HG02852 (cell line): ENCODE measurements around the gene PLXNA2.

Experiments used
- ATAC-seq: cut with Tn5 transposase; IDR thresholded peaks from one replicate; pipeline ENCODE4 v1.9.1; 2021; ENCODE audit warnings: mild to moderate bottlenecking, moderate library complexity; ENCODE audit not compliant: unreplicated experiment

PLXNA2 gene

GRCh38 chr1:208207388-208208131, 36.6 kb downstream of the PLXNA2 start:
- ATAC-seq: peak; percentile 54

GRCh38 chr1:208206092-208206698, 38.0 kb downstream of the PLXNA2 start:
- ATAC-seq: no peak

- no peak for ATAC-seq
These were observed 38.8 kb downstream of the PLXNA2 start for GRCh38 chr1:208205216-208206013.

- no peak for ATAC-seq
These were observed 39.4 kb downstream of the PLXNA2 start for GRCh38 chr1:208204779-208205178.

GRCh38 chr1:208203848-208204609, 40.2 kb downstream of the PLXNA2 start:
- ATAC-seq: no peak

- ATAC-seq: no peak
These were observed 40.9 kb downstream of the PLXNA2 start for GRCh38 chr1:208203127-208203847.

GRCh38 chr1:208202333-208202995, 41.7 kb downstream of the PLXNA2 start:
- ATAC-seq: no peak

GRCh38 chr1:208201229-208201628, 43.0 kb downstream of the PLXNA2 start:
- ATAC-seq: no peak

- ATAC-seq: no peak
These were observed 44.1 kb downstream of the PLXNA2 start for GRCh38 chr1:208200116-208200515.

- no peak for ATAC-seq
These were observed 45.9 kb downstream of the PLXNA2 start for GRCh38 chr1:208198236-208198635.

- no peak for ATAC-seq
These were observed 49.2 kb downstream of the PLXNA2 start for GRCh38 chr1:208194944-208195343.

GRCh38 chr1:208192995-208193394, 51.2 kb downstream of the PLXNA2 start:
- no peak for ATAC-seq

- no peak for ATAC-seq
These were observed 53.4 kb downstream of the PLXNA2 start for GRCh38 chr1:208190784-208191183.

- no peak for ATAC-seq
These were observed 54.5 kb downstream of the PLXNA2 start for GRCh38 chr1:208189716-208190115.

GRCh38 chr1:208189183-208189582, 55.0 kb downstream of the PLXNA2 start:
- ATAC-seq: peak; percentile 82

GRCh38 chr1:208188607-208189006, 55.6 kb downstream of the PLXNA2 start:
- ATAC-seq: no peak

- peak; percentile 66 for ATAC-seq
These were observed 56.6 kb downstream of the PLXNA2 start for GRCh38 chr1:208187499-208188041.

GRCh38 chr1:208185801-208186231, 58.4 kb downstream of the PLXNA2 start:
- ATAC-seq: no peak

- no peak for ATAC-seq
These were observed 59.1 kb downstream of the PLXNA2 start for GRCh38 chr1:208184966-208185654.
